Chondrocyte (in vitro differentiated cells): ENCODE measurements around the gene KLRC4. TPM values are rescaled to one million over a fixed set of nuclear protein-coding genes. Genes with fewer than 3 reads are reported as not detected.
"Not testable (repeated sequence)": the region's sequence is repeated elsewhere in the genome, so short reads cannot be mapped to it uniquely, and the experiment has no call there.

Experiments used
- DNase-seq: peaks from one replicate; pipeline ENCODE4 v3.0.0; 2021; ENCODE audit warnings: mixed read lengths, low spot score
- H3K27ac Mint-ChIP-seq: one replicate; pipeline ENCODE4 v1.8.0; 2021; ENCODE audit warnings: mild to moderate bottlenecking, moderate library complexity, mixed read lengths; ENCODE audit not compliant: unreplicated experiment
- H3K27me3 Mint-ChIP-seq: 2 replicates; pipeline ENCODE4 v1.8.0; 2021; ENCODE audit warnings: low read depth, mixed read lengths
- H3K36me3 Mint-ChIP-seq: 2 replicates; pipeline ENCODE4 v1.8.0; 2021; ENCODE audit warnings: low read depth, mixed read lengths
- H3K4me1 Mint-ChIP-seq: 2 replicates; pipeline ENCODE4 v1.8.0; 2021; ENCODE audit warnings: low read depth, mild to moderate bottlenecking, mixed read lengths
- H3K4me3 Mint-ChIP-seq: one replicate; pipeline ENCODE4 v1.8.0; 2021; ENCODE audit warnings: mild to moderate bottlenecking, moderate library complexity, mixed read lengths; ENCODE audit not compliant: unreplicated experiment
- H3K9me3 Mint-ChIP-seq: 2 replicates; pipeline ENCODE4 v1.8.0; 2021; ENCODE audit warnings: low read depth, mixed read lengths
- CTCF ChIP-seq: fragments of 200-600 bp; sonication (generic); IDR thresholded peaks from 2 replicates; pipeline ENCODE4 v1.5.0; 2021; ENCODE audit warnings: antibody characterized with exemption, mild to moderate bottlenecking, moderate library complexity
- total RNA-seq: library from RNA; stranded (reverse); gene quantifications from 3 replicates; pipeline ENCODE4 v1.2.1, GENCODE V29; 2021

Gene KLRC4
- total RNA-seq, 1 donor from 2014 or later, result not detected

- no peaks in the 10 kb centered on the region for H3K27me3 Mint-ChIP-seq
- no peak for DNase-seq
- TF ChIP-seq CTCF, result no peak
- no peaks in the 10 kb centered on the region for H3K36me3 Mint-ChIP-seq
- H3K9me3 Mint-ChIP-seq, result peaks cover 3% of the 10 kb centered on the region
- no peak overlapping the region for H3K27ac Mint-ChIP-seq
- H3K4me3 Mint-ChIP-seq, result no peak overlapping the region
- peaks cover 9% of the 10 kb centered on the region for H3K4me1 Mint-ChIP-seq
These were observed 39.8 kb downstream of the KLRC4 start for GRCh38 chr12:10369557-10370415.

GRCh38 chr12:10368206-10369171, 41.1 kb downstream of the KLRC4 start:
- Mint-ChIP-seq H3K9me3 (peaks cover 3% of the 10 kb centered on the region), H3K36me3 (no peaks in the 10 kb centered on the region), H3K4me3 (no peak overlapping the region), H3K27me3 (no peaks in the 10 kb centered on the region), H3K27ac (peak overlapping the region; percentile 49), H3K4me1 (peaks cover 9% of the 10 kb centered on the region)
- DNase-seq, result no peak
- TF ChIP-seq CTCF, result no peak

GRCh38 chr12:10367714-10368113, 41.8 kb downstream of the KLRC4 start:
- H3K4me3 Mint-ChIP-seq, H3K27ac Mint-ChIP-seq, H3K27me3 Mint-ChIP-seq, H3K9me3 Mint-ChIP-seq, DNase-seq, H3K36me3 Mint-ChIP-seq, H3K4me1 Mint-ChIP-seq: not testable (repeated sequence)

- no peaks in the 10 kb centered on the region for H3K36me3 Mint-ChIP-seq
- H3K4me1 Mint-ChIP-seq, result peaks cover 5% of the 10 kb centered on the region
- no peaks in the 10 kb centered on the region for H3K27me3 Mint-ChIP-seq
- peaks cover 3% of the 10 kb centered on the region for H3K9me3 Mint-ChIP-seq
- peak; percentile 81 for TF ChIP-seq CTCF
- no peak overlapping the region for H3K4me3 Mint-ChIP-seq
- H3K27ac Mint-ChIP-seq, result no peak overlapping the region
- no peak for DNase-seq
These were observed 42.7 kb downstream of the KLRC4 start for GRCh38 chr12:10366875-10367274.

- Mint-ChIP-seq H3K36me3 (no peaks in the 10 kb centered on the region), H3K4me1 (peaks cover 8% of the 10 kb centered on the region), H3K27ac (no peak overlapping the region), H3K4me3 (no peak overlapping the region), H3K27me3 (no peaks in the 10 kb centered on the region), H3K9me3 (peaks cover 3% of the 10 kb centered on the region)
- no peak for DNase-seq
- peak; percentile 31 for TF ChIP-seq CTCF
These were observed 43.7 kb downstream of the KLRC4 start for GRCh38 chr12:10365696-10366405.
